Gastrocnemius medialis (tissue), 4 donors: Measurements from ENCODE around the gene STXBP4.

Experiments used
- CTCF ChIP-seq, 5 experiments: fragments of 450-650 bp in 3 of 5; fragments of 200-600 bp in 2 of 5; sonication (generic) in 2 of 5; IDR thresholded peaks in 4 of 5; conservative IDR thresholded peaks in 1 of 5; 1 replicate in 4 of 5; 2 replicates in 1 of 5; pipeline ENCODE4 v1.5.1; 2016 to 2019; ENCODE audit warnings: antibody characterized with exemption in 5 of 5, mild to moderate bottlenecking in 3 of 5, moderate library complexity in 3 of 5
- POLR2A ChIP-seq, 2 donors: fragments of 450-650 bp; IDR thresholded peaks; one replicate each; pipeline ENCODE4 v1.6.1; 2017; ENCODE audit warnings: antibody characterized with exemption in 2 of 2, mild to moderate bottlenecking in 2 of 2, moderate library complexity in 2 of 2

DNA sequence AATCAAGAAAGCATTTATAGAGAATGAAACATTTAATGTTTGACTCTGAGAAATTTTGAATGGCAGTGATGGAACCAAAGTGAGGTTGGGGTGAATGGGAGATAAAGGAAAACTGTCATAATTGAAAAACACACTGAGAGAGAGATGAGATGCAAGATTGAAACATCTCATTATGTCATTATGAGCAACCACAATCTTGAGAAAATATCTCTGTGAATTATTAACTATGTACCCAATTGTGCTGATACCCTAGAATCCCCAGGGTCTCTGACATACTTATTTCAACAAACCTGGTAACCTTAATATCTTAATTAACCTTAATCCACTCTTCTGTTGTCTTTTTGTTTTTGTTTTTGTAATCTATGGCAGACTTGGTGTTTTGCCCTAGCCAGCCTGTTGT, 152.7 kb downstream of the STXBP4 start:
- TF ChIP-seq POLR2A (IDR thresholded peaks at IDR 0.05) (no peak), CTCF (IDR thresholded peaks at IDR 0.05 in 4 of 5, conservative IDR thresholded peaks at IDR 0.05 in 1 of 5) (no peak)
